Common myeloid progenitor, CD34-positive (primary cell): ENCODE measurements around the gene TMEM178A.
"Not testable (repeated sequence)": the region's sequence is repeated elsewhere in the genome, so short reads cannot be mapped to it uniquely, and the experiment has no call there.

ENCODE experiments used
- CTCF ChIA-PET: fragments of 350-600 bp; sonication (Branson Sonifier 250); formaldehyde crosslinking; loops from one replicate; lab custom pipeline; 2021; ENCODE audit warnings: antibody characterized with exemption; lab: Charles Lee
- POLR2A ChIA-PET: fragments of 350-600 bp; sonication (Branson Sonifier 250); formaldehyde crosslinking; loops from one replicate; lab custom pipeline; 2021; ENCODE audit warnings: antibody characterized with exemption; lab: Charles Lee
- DNase-seq, 3 donors: peaks; one replicate each; pipeline versions ENCODE4 v3.0.0 to v3.0.0-alpha.2; 2013
- H3K27ac ChIP-seq, 2 experiments: 1 replicate in 1 of 2; 2 replicates in 1 of 2; pipeline ENCODE4 v1.7.0; 2013; ENCODE audit warnings: inconsistent platforms in 2 of 2, low read length in 2 of 2, mild to moderate bottlenecking in 2 of 2, low read depth in 1 of 2, moderate library complexity in 1 of 2; ENCODE audit not compliant: severe bottlenecking in 2 of 2, insufficient read depth in 1 of 2, poor library complexity in 1 of 2
- H3K27me3 ChIP-seq, 5 experiments: replicated peaks in 2 of 5; 1 replicate in 3 of 5; 2 replicates in 2 of 5; pipeline versions ENCODE4 v1.6.1 to v1.7.0; 2013; ENCODE audit warnings: low read length in 4 of 5, mild to moderate bottlenecking in 2 of 5, moderate library complexity in 2 of 5, inconsistent platforms in 1 of 5; ENCODE audit not compliant: insufficient read depth in 5 of 5, control insufficient read depth in 4 of 5
- H3K36me3 ChIP-seq, 4 experiments: 1 replicate in 2 of 4; 2 replicates in 2 of 4; pipeline versions ENCODE4 v1.6.1 to v1.7.0; 2013; ENCODE audit warnings: low read length in 3 of 4, control low read depth in 1 of 4, mild to moderate bottlenecking in 1 of 4; ENCODE audit not compliant: control insufficient read depth in 4 of 4, insufficient read depth in 4 of 4
- H3K4me1 ChIP-seq, 4 experiments: 1 replicate in 3 of 4; 2 replicates in 1 of 4; pipeline versions ENCODE4 v1.6.1 to v1.7.1; 2013; ENCODE audit warnings: low read length in 3 of 4, mild to moderate bottlenecking in 3 of 4, control low read depth in 1 of 4, inconsistent platforms in 1 of 4, moderate library complexity in 1 of 4; ENCODE audit not compliant: control insufficient read depth in 4 of 4, insufficient read depth in 4 of 4; ENCODE audit errors: control extremely low read depth in 1 of 4
- H3K4me3 ChIP-seq, 7 experiments: 1 replicate in 4 of 7; 2 replicates in 3 of 7; pipeline versions ENCODE4 v1.5.1 to v1.7.0; 2013; ENCODE audit warnings: mild to moderate bottlenecking in 7 of 7, low read length in 6 of 7, moderate library complexity in 6 of 7, inconsistent platforms in 2 of 7, low read depth in 2 of 7, control low read depth in 1 of 7; ENCODE audit not compliant: insufficient read depth in 4 of 7, control insufficient read depth in 1 of 7; ENCODE audit errors: extremely low read depth in 1 of 7
- H3K9me3 ChIP-seq, 5 experiments: 1 replicate in 4 of 5; 2 replicates in 1 of 5; pipeline versions ENCODE4 v1.6.1 to v1.7.1; 2013; ENCODE audit warnings: low read length in 4 of 5, mild to moderate bottlenecking in 2 of 5, inconsistent platforms in 1 of 5, low read depth in 1 of 5, moderate library complexity in 1 of 5; ENCODE audit not compliant: control insufficient read depth in 4 of 5, insufficient read depth in 2 of 5; ENCODE audit errors: control extremely low read depth in 1 of 5
- WGBS: methylation state at CpG from one replicate; pipeline ENCODE4 v1.1.5; 2013; ENCODE audit not compliant: insufficient coverage; 5-methylcytosine and 5-hydroxymethylcytosine counted together

The TMEM178A gene

DNA sequence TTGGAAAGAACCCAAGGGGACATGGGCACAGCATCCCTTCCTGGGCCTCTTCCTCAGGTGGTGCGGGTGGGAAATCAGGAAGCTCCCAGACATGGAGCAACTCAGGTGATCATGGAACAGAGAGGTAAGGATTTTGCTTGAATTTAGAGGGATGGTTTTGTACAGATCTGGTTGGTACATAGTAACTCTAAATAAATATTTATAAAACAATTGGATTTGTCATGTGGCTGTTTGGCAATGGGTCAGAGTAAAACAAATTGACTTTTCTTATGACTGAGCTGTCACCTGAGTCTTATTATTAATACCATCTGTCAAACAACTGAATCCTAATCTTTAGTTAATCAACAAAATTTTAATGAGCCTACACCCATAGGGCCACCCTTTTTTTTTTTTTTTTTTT is 19.4 kb upstream of the TMEM178A start:
- CTCF ChIA-PET: interaction anchor here (1.5 kb wide), 1 partner anchor 21 kb away, joined by 3 read pairs; no protein-coding TSS in a partner anchor
- DNase-seq: no peak

DNA sequence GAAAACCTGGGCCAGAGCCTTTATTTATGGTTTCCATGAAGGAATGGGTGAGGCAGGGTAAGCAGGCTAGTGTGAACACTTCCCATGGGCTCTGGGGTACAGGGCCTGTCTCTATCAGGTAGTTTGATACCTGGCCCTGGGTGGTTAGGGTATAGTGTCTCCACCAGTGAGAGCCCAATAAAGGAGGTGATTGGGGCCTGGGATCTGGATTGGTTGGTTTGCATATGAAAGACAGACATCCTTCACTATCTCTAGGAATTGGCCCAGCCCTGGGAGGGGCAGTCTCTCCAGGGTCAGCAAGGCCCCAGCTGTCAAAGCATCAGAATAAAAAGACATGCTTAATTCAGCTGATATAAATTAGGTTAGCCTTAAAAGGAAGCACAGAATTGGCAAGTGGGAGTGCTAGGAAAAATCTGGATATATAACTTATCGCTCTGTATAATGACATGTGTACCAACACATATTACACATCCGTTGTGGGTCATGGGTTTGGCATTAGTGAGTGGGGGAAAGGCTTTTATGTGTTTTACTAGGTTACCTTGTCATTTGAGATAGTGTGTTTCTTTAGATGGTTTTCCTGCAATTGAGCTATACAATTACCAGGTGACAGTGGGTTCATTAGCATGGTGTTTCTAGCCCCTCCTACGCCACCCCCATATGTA is 18.5 kb upstream of the TMEM178A start:
- Histone ChIP-seq H3K4me1 (no peaks in the 10 kb centered on the region), H3K27me3 (no peaks in the 10 kb centered on the region), H3K4me3 (no peak overlapping the region), H3K36me3 (no peaks in the 10 kb centered on the region), H3K27ac (no peak overlapping the region), H3K9me3 (no peaks in the 10 kb centered on the region)
- CTCF ChIA-PET: interaction anchor here (1.5 kb wide), 1 partner anchor 20 kb away, joined by 3 read pairs; no protein-coding TSS in a partner anchor
- POLR2A ChIA-PET: interaction anchor here (0.7 kb wide), 1 partner anchor 53 kb away, joined by 5 read pairs; no protein-coding TSS in a partner anchor
- WGBS: no CpG with 5 or more reads among the region's 3 CpGs
- no peak for DNase-seq

More for the DNA sequence above, 19.4 kb upstream of the TMEM178A start:
- H3K27ac ChIP-seq: no peak overlapping the region
- no peak overlapping the region for H3K4me3 ChIP-seq
- no peaks in the 10 kb centered on the region for H3K9me3 ChIP-seq
- H3K36me3 ChIP-seq: no peaks in the 10 kb centered on the region
- no peaks in the 10 kb centered on the region for H3K27me3 ChIP-seq
- WGBS: no CpG with 5 or more reads among the region's 1 CpG
- H3K4me1 ChIP-seq: no peaks in the 10 kb centered on the region
- POLR2A ChIA-PET: interaction anchor here (0.7 kb wide), 1 partner anchor 52 kb away, joined by 5 read pairs; no protein-coding TSS in a partner anchor

DNA sequence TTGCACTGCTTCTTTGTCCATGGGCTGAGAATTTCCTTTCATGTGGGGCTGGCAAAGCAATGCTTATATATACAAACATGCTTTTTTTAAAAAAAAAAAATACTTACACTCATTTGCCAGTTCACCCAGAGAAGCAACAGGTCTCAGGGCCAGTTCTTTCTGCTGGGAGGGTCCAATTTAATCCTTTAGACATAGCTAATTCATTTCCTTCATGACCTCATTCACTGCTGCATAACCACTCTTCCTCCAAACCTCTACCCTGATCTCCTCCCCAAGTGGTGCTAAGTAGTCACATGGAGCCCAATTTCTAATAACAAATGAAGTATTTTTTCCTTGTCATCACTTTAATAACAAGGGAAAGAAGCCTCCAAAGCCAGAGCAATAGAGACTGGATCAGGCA is 17.1 kb upstream of the TMEM178A start:
- H3K27me3 ChIP-seq: no peaks in the 10 kb centered on the region
- POLR2A ChIA-PET: no interaction called here
- H3K9me3 ChIP-seq: peaks cover 0 to 2% (median 0%) of the 10 kb centered on the region in 5 experiments
- CTCF ChIA-PET: no interaction called here
- H3K27ac ChIP-seq: no peak overlapping the region
- H3K36me3 ChIP-seq: no peaks in the 10 kb centered on the region
- DNase-seq: no peak
- no peaks in the 10 kb centered on the region for H3K4me1 ChIP-seq
- no peak overlapping the region for H3K4me3 ChIP-seq

DNA sequence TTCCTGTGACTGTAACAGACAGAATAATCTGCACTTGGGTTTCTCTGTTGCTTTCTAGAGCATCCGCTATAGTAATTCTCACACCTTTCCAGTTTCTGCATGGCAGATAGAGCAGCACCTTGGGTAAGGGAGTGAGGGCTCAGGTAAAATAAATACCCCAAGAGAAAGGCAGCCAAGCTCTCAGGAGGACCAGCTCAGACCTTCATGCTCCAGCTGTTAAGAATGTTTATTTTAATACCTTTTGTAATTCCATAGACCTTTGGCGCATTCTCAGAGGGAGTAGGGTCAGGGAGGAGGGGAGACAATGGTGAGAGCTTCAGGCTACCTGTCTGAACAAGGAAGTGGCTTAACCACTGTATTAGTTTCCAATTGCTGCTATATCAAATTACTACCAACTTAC is 16.2 kb upstream of the TMEM178A start:
- Histone ChIP-seq H3K27me3 (no peaks in the 10 kb centered on the region), H3K4me1 (no peaks in the 10 kb centered on the region), H3K9me3 (peaks cover 0 to 2% (median 0%) of the 10 kb centered on the region in 5 experiments), H3K27ac (no peak overlapping the region), H3K36me3 (no peaks in the 10 kb centered on the region), H3K4me3 (no peak overlapping the region)
- WGBS: 100% methylated on average over 1 of the region's 2 CpGs
- CTCF ChIA-PET: no interaction called here
- POLR2A ChIA-PET: no interaction called here
- DNase-seq: no peak

DNA sequence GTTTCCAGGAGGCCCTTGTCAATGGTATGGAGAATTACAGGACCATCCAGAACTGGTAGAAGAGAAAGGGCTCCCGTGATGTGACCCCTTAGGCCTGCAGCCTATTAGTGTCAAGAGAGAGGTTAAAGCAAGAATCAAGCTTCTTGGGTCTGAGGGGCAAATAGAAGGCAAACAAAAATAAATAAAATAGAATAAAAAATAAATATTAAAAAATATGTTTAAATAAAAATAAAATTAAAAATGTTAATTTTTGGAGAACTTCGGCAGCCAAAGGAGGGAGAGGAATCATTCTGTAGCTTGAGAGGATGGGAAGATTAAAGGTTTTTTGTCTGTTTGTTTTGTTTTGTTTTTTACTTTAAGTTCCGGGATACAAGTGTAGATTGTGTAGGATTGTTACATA is 15.2 kb upstream of the TMEM178A start:
- Histone ChIP-seq H3K27me3 (no peaks in the 10 kb centered on the region), H3K9me3 (peaks cover 0 to 2% (median 0%) of the 10 kb centered on the region in 5 experiments), H3K4me1 (no peaks in the 10 kb centered on the region), H3K36me3 (no peaks in the 10 kb centered on the region), H3K27ac (no peak overlapping the region), H3K4me3 (no peak overlapping the region)
- no peak for DNase-seq
- ChIA-PET CTCF (interaction anchor here (1.5 kb wide), 1 partner anchor 58 kb away, joined by 6 read pairs; no protein-coding TSS in a partner anchor), POLR2A (no interaction called here)
- WGBS: 100% methylated on average over 1 of the region's 3 CpGs

DNA sequence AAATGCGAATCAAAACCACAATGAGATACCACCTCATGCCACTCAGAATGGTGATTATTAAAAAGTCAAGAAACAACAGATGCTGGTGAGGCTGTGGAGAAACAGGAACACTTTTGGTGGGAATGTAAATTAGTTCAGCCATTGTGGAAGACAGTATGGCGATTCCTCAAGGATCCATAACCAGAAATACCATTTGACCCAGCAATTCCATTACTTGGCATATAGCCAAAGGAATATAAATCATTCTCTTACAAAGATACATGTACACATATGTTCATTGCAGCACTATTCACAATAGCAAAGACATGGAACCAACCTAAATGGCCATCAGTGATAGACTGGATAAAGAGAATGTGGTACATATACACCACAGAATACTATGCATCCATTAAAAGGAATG is 9.5 kb upstream of the TMEM178A start:
- CTCF ChIA-PET, DNase-seq, POLR2A ChIA-PET, H3K4me3 ChIP-seq, H3K36me3 ChIP-seq, H3K27me3 ChIP-seq, H3K9me3 ChIP-seq, H3K4me1 ChIP-seq, H3K27ac ChIP-seq: not testable (repeated sequence)
- WGBS: 82% methylated on average over 1 of the region's 2 CpGs

DNA sequence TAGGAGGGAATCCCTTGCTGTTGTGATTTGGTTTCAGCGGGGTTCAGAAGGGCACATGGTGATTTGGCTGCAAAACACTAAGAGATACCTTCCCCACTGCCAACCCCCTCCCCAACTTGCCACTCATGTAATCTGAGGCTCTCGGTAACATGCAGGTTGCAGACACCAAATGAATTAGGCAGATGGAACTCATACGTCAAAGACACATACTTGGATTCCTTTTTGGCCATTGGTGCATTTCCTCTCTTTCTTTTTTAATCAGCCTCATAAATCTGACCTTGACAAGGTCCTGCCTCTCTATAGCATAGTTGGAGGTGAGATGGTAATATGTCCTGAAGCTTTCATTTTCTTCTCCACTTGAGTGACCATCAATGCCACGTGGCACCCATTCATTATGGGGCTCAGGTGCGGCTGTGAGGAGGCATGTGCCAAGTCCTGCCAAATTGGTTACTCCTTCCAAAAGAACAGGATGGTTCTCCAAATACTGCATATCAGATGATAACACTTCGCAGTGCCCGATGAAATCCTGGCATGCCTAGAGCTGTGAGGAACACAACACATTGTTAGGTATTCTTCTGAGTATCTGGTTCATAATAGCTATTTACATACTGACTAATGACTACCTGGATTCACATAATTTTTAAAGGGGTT is 8.3 kb upstream of the TMEM178A start:
- DNase-seq: no peak
- ChIA-PET POLR2A (interaction anchor here (1.0 kb wide), 1 partner anchor 26 kb away, joined by 3 read pairs; no protein-coding TSS in a partner anchor), CTCF (interaction anchor here (1.1 to 1.5 kb wide), 2 partner anchors 25 to 73 kb away, joined by 3 read pairs; no protein-coding TSS in a partner anchor)
- H3K36me3 ChIP-seq: no peaks in the 10 kb centered on the region
- H3K27me3 ChIP-seq: no peaks in the 10 kb centered on the region
- no peak overlapping the region for H3K27ac ChIP-seq
- H3K4me3 ChIP-seq: no peak overlapping the region
- no peaks in the 10 kb centered on the region for H3K4me1 ChIP-seq
- H3K9me3 ChIP-seq: peaks cover 0 to 2% (median 0%) of the 10 kb centered on the region in 5 experiments
- WGBS: 91% methylated on average over 6 of the region's 7 CpGs
